Panc1 (cell line): Measurements from ENCODE around the gene CALD1. TPM values are rescaled to one million over a fixed set of nuclear protein-coding genes. Genes with fewer than 3 reads are reported as not detected.

Experiments used
- ATAC-seq: fragments of 200-7000 bp; cut with Tn5 transposase; 2 replicates; pipeline ENCODE4 v1.9.1; 2020; ENCODE audit warnings: mild to moderate bottlenecking, moderate library complexity
- Bru-seq: library from RNA; stranded (reverse); fragments of 400-500 nt; gene quantifications from one replicate; lab custom pipeline; 2021; lab: Mats Ljungman, UMichigan
- BruChase-seq, 2 experiments: library from RNA; stranded (reverse); fragments of 400-500 nt; gene quantifications; one replicate each; lab custom pipeline; 2021; lab: Mats Ljungman, UMichigan
- BruUV-seq: library from RNA; stranded (reverse); fragments of 400-500 nt; replicated peaks from 2 replicates; lab custom pipeline; 2021; lab: Mats Ljungman, UMichigan
- CTCF ChIA-PET: fragments of 300-600 bp; sonication (Branson Sonifier 250); formaldehyde crosslinking; loops from one replicate; lab custom pipeline; 2022; ENCODE audit warnings: antibody characterized with exemption; lab: Charles Lee
- POLR2A ChIA-PET: fragments of 300-600 bp; sonication (Branson Sonifier 250); formaldehyde crosslinking; loops from one replicate; lab custom pipeline; 2022; ENCODE audit warnings: antibody characterized with exemption; lab: Charles Lee
- DNase-seq: peaks from one replicate; pipeline ENCODE4 v3.0.0-alpha.2; 2010; ENCODE audit warnings: low read depth, low spot score
- H3K27ac ChIP-seq: 2 replicates; pipeline ENCODE4 v1.5.1; 2011; ENCODE audit warnings: mild to moderate bottlenecking, low read length, inconsistent platforms
- H3K27me3 ChIP-seq: fragments of 200-500 bp; sonication (Bioruptor generic); 2 replicates; pipeline ENCODE4 v1.6.0; 2014; ENCODE audit warnings: low read length, inconsistent platforms; ENCODE audit not compliant: control insufficient read depth, insufficient read depth
- H3K36me3 ChIP-seq: fragments of 200-500 bp; sonication (Bioruptor generic); 2 replicates; pipeline ENCODE4 v1.5.1; 2014; ENCODE audit warnings: inconsistent platforms, mild to moderate bottlenecking, low read length, moderate library complexity; ENCODE audit not compliant: control insufficient read depth, insufficient read depth
- H3K4me1 ChIP-seq: 2 replicates; pipeline ENCODE4 v1.5.1; 2011; ENCODE audit warnings: inconsistent platforms, mild to moderate bottlenecking, low read length, moderate library complexity; ENCODE audit not compliant: control insufficient read depth, insufficient read depth
- H3K4me3 ChIP-seq, 2 experiments: 2 replicates each; pipeline ENCODE4 v1.5.1; 2011 to 2012; ENCODE audit warnings: low read depth in 2 of 2, low read length in 2 of 2, mild to moderate bottlenecking in 2 of 2, inconsistent platforms in 1 of 2, moderate library complexity in 1 of 2
- H3K9me3 ChIP-seq: fragments of 200-500 bp; sonication (Bioruptor generic); 2 replicates; pipeline ENCODE4 v1.5.1; 2014; ENCODE audit warnings: low read depth, mild to moderate bottlenecking, inconsistent platforms, low read length, moderate library complexity; ENCODE audit not compliant: control insufficient read depth, insufficient read depth
- CTCF ChIP-seq: fragments of 450-650 bp; IDR thresholded peaks from 2 replicates; pipeline ENCODE4 v1.5.1; 2017; ENCODE audit warnings: mild to moderate bottlenecking
- POLR2AphosphoS5 ChIP-seq: IDR thresholded peaks from 2 replicates; pipeline ENCODE4 v1.6.1; 2012; ENCODE audit warnings: mild to moderate bottlenecking, low read depth, low read length, moderate library complexity
- REST ChIP-seq, 2 experiments: IDR thresholded peaks; 2 replicates each; pipeline ENCODE4 v1.6.1; 2011 to 2012; ENCODE audit warnings: low read depth in 2 of 2, control low read depth in 1 of 2, low read length in 1 of 2, mild to moderate bottlenecking in 1 of 2, moderate library complexity in 1 of 2; ENCODE audit not compliant: insufficient read depth in 1 of 2
- SIN3A ChIP-seq: IDR thresholded peaks from 2 replicates; pipeline ENCODE4 v1.6.1; 2012; ENCODE audit warnings: low read depth, mild to moderate bottlenecking, low read length, moderate library complexity, borderline replicate concordance; ENCODE audit not compliant: insufficient read depth
- TCF7L2 ChIP-seq: IDR thresholded peaks from 2 replicates; pipeline ENCODE4 v1.6.1; 2011; ENCODE audit warnings: mild to moderate bottlenecking, low read depth, low read length, inconsistent platforms
- in situ Hi-C: cut with HindIII; loops from 2 replicates; pipeline ENCODE4 v1.10.0; 2016; ENCODE audit warnings: low sequenced_read_pairs, low pct_unique_long_range_greater_than_20kb
- intact Hi-C: fragments of 100-400 bp; cut with micrococcal nuclease; formaldehyde crosslinking; loops from one replicate; pipeline ENCODE4 v1.10.0; 2022; ENCODE audit not compliant: unreplicated experiment
- long read RNA-seq: library from polyadenylated mRNA; unstranded; transcript quantifications from one replicate; pipeline ENCODE4 v2.0.0, GENCODE V29; 2021; ENCODE audit not compliant: unreplicated experiment
- polyA plus RNA-seq: library from polyadenylated mRNA; unstranded; fragments of >200 nt; gene quantifications from one replicate; pipeline ENCODE4 v1.2.1, GENCODE V29; 2012; ENCODE audit warnings: missing spikeins; ENCODE audit not compliant: insufficient read length
- total RNA-seq: library from RNA; stranded (reverse); gene quantifications from one replicate; pipeline ENCODE4 v1.2.1, GENCODE V29; 2021; ENCODE audit not compliant: unreplicated experiment

CALD1 gene
- total RNA-seq (9.2 TPM), Bru-seq, nascent RNA (percentile 40 among the genes with signal in this experiment), BruChase-seq, experiment 1, labeled RNA remaining after a 2-hour chase (percentile 37 among the genes with signal in this experiment), BruChase-seq, experiment 2, labeled RNA remaining after a 6-hour chase (percentile 43 among the genes with signal in this experiment)
- 5.6 TPM for polyA plus RNA-seq
- long read RNA-seq, transcript CALD1-206 (12 exons, 2,124 nt) = major isoform, 8 of 17 reads
- long read RNA-seq, partial matches to known transcripts = 5 of 17 reads
- long read RNA-seq, other reads (novel, unspliced or antisense) = 4 of 17 reads

- ATAC-seq (peak; percentile 89), DNase-seq (peak; percentile 79)
- H3K27ac ChIP-seq = no peak within 1 kb of the TSS
- ChIA-PET POLR2A (no interaction called here), CTCF (interaction anchor here (0.7 kb wide), 1 partner anchor 12 kb away, joined by 5 read pairs; no protein-coding TSS in a partner anchor)
- no peaks in the 10 kb centered on the region for H3K9me3 ChIP-seq
- no peak for TF ChIP-seq SIN3A
- no peak for TF ChIP-seq REST (IDR thresholded peaks at IDR 0.05; ENCODE audit: insufficient read depth in 1 of 2, low read depth in 2 of 2, low read length in 1 of 2)
- TF ChIP-seq POLR2AphosphoS5 = no peak
- TF ChIP-seq TCF7L2 = no peak
- no peak for TF ChIP-seq CTCF
- no TSS peak for BruUV-seq
- H3K27me3 ChIP-seq = peaks cover 9% of the 10 kb centered on the region
- H3K4me3 ChIP-seq = peak within 1 kb of the TSS; percentile 37 to 42; a peak in 3 of 4 replicates
- in situ Hi-C loops (no loop called here), intact Hi-C loops (no loop called here)
- H3K4me1 ChIP-seq = no peaks in the 10 kb centered on the region
- H3K36me3 ChIP-seq = no peaks in the 10 kb centered on the region
Measured at GRCh38 chr7:134778941-134779740, at the start of gene CALD1. Gene CALD1, plus strand, starts transcription at chr7:134779634. Its CDS starts 88,100 bp downstream, at chr7:134867734.

- H3K27me3 ChIP-seq = no peaks in the 10 kb centered on the region
- H3K36me3 ChIP-seq = no peaks in the 10 kb centered on the region
- ChIA-PET POLR2A (no interaction called here), CTCF (no interaction called here)
- H3K9me3 ChIP-seq = no peaks in the 10 kb centered on the region
- ATAC-seq = no peak
- intact Hi-C loops = no loop called here
- no peak overlapping the region for H3K27ac ChIP-seq
- TF ChIP-seq POLR2AphosphoS5 (no peak), CTCF (no peak)
- BruUV-seq = no TSS peak
- in situ Hi-C loops = no loop called here
- H3K4me3 ChIP-seq = no peak overlapping the region
- no peaks in the 10 kb centered on the region for H3K4me1 ChIP-seq
- no peak for DNase-seq
Measured at GRCh38 chr7:134729895-134730294, 49.5 kb upstream of the CALD1 start.
